SK-N-SH (cell line): ENCODE data around the gene PDE4B.

Experiments
- POLR2AphosphoS5 ChIP-seq: IDR thresholded peaks from 2 replicates; pipeline ENCODE4 v1.6.1; 2012; ENCODE audit warnings: low read depth, low read length
- SMC3 ChIP-seq: IDR thresholded peaks from 2 replicates; pipeline ENCODE4 v1.6.1; 2012; ENCODE audit warnings: low read depth, low read length, improper control_type of control experiment
- TF ChIP-seq, protein P1 (sequence below): fragments of 200-600 bp; sonication (generic); IDR thresholded peaks from 2 replicates; pipeline ENCODE4 v1.6.1; 2017; ENCODE audit warnings: antibody characterized with exemption, mild to moderate bottlenecking, moderate library complexity

- no peak for TF ChIP-seq POLR2AphosphoS5
- TF ChIP-seq, protein P1, sequence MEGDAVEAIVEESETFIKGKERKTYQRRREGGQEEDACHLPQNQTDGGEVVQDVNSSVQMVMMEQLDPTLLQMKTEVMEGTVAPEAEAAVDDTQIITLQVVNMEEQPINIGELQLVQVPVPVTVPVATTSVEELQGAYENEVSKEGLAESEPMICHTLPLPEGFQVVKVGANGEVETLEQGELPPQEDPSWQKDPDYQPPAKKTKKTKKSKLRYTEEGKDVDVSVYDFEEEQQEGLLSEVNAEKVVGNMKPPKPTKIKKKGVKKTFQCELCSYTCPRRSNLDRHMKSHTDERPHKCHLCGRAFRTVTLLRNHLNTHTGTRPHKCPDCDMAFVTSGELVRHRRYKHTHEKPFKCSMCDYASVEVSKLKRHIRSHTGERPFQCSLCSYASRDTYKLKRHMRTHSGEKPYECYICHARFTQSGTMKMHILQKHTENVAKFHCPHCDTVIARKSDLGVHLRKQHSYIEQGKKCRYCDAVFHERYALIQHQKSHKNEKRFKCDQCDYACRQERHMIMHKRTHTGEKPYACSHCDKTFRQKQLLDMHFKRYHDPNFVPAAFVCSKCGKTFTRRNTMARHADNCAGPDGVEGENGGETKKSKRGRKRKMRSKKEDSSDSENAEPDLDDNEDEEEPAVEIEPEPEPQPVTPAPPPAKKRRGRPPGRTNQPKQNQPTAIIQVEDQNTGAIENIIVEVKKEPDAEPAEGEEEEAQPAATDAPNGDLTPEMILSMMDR = no peak
- no peak for TF ChIP-seq SMC3
Measured at GRCh38 chr1:66294707-66295370, 502.1 kb downstream of the PDE4B start.
